Omental fat pad (tissue), 4 donors: ENCODE data around the gene CCDC192. TPM values are rescaled to one million over a fixed set of nuclear protein-coding genes. Genes with fewer than 3 reads are reported as not detected.

ENCODE experiments used
- ATAC-seq: fragments of 150-250 bp; one replicate; pipeline ENCODE4 v1.9.1; 2016; ENCODE audit warnings: mild to moderate bottlenecking, moderate library complexity; ENCODE audit not compliant: low FRiP score
- DNase-seq: peaks from one replicate; pipeline ENCODE4 v3.0.0-alpha.2; 2019; ENCODE audit warnings: low spot score
- total RNA-seq, 4 donors: library from RNA; depleted of rRNA; stranded (reverse); fragments of >200 nt; gene quantifications; one replicate each; pipeline ENCODE4 v1.1.0, GENCODE V29; 2016
- TF ChIP-seq, protein P1 (sequence below), 3 donors: fragments of 450-650 bp; IDR thresholded peaks; one replicate each; pipeline ENCODE4 v1.5.1; 2016 to 2017; ENCODE audit warnings: antibody characterized with exemption in 3 of 3, mild to moderate bottlenecking in 3 of 3, moderate library complexity in 2 of 3

CCDC192 gene
- total RNA-seq, 4 donors from 2014 or later, result 0.56 TPM; not detected in 3

DNA sequence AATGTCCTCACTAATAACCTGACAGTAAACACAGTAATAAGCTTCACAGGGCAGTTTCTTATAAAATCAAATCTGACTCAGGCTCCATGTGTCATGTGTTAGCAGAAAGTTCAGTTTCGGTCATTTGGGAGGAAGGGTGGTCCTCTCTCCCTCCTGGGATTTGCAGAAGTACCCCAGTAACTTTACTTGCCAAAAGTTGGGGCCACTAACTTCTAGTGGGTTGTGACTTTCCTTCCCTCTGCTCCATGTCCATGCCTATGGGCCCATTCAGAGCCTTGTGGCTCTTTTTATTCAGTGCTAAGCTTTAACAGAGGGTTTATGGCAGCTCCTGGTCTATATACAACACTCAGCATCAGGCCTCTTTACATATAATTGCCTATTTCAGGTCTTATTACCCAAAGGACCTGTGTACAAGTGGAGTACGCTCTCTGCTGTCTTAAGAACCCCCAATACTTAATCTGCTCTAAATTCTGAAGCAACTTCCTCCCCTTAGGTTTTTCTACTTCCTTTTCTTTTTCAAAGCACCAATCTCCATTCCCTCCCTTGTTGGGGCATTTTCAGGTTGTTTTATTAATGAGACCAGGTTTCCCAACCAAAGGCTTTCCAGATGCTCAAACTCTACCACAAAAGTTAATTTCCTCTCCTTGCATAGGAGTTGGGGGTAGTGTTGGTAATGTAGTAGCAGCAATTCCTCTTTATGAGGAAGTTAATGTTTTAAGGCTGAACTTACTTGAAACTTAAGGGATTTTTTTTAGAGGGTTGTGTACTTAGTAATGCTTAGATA is 107.7 kb downstream of the CCDC192 start:
- TF ChIP-seq, protein P1, sequence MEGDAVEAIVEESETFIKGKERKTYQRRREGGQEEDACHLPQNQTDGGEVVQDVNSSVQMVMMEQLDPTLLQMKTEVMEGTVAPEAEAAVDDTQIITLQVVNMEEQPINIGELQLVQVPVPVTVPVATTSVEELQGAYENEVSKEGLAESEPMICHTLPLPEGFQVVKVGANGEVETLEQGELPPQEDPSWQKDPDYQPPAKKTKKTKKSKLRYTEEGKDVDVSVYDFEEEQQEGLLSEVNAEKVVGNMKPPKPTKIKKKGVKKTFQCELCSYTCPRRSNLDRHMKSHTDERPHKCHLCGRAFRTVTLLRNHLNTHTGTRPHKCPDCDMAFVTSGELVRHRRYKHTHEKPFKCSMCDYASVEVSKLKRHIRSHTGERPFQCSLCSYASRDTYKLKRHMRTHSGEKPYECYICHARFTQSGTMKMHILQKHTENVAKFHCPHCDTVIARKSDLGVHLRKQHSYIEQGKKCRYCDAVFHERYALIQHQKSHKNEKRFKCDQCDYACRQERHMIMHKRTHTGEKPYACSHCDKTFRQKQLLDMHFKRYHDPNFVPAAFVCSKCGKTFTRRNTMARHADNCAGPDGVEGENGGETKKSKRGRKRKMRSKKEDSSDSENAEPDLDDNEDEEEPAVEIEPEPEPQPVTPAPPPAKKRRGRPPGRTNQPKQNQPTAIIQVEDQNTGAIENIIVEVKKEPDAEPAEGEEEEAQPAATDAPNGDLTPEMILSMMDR (IDR thresholded peaks at IDR 0.05), result no peak
- DNase-seq (no peak), ATAC-seq (no peak)

DNA sequence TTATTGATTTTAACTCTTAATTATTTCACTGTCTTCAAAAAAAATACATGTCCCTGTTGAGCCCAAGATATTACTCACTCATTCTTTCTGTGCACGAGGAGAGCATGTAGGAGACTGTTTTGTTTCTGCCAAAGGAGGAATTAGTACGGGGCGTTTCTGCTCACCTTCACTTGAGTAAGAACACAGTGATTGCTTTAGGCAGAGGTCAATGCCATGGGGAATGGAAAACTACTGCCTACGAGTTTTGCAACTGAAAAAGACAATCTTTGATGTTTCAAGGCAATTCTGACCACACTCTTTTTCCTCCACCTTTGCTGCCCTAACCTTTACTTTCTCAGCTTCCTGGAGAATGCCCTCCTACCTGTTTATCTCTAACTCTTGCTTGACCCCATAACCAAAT is 109.4 kb downstream of the CCDC192 start:
- TF ChIP-seq, protein P1 (IDR thresholded peaks at IDR 0.05), result no peak
- ATAC-seq, result no peak

DNA sequence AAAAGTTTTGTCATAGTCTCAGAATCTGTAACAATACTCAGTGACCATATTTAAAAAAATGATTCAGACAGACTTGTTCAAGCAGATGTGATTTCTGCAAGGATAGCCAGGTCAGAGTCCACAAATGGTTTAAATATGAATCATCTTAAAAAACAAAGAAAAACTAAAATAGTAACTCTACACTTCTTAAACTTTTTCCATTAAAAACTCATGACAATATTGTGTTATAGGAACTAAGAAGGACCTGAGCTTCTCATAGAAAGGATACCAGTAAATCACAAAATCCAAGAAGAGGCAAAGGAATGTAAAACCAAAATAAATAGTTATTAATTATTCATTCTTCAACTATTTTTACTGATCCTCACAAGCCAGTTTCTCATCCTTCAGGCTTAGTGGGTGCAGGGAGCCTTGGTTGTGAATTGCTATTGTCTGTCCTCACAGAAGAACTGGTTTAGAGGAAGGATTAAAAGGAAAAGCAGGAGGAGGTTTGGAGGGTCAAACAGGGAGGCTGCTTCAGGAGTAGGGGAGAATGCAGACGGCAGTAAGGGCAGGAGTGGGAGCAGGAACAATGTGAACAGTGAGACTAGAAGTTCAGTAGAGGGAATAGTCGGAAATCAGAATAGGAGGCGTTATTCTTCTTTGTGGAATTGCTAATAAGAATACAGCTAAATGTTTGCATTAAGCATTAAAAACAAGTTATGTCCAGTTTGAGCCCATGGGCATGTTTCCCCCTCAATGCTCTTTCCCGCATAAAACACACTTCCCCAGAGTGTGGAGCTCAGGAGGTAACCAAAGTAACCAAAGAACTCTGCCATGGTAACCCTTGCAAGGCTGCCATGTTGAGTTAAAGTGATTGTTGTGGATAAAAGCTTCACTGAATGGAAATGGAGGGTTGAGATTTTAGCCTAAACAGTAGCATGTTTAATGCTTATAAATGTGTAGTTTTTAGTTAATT is 110.7 kb downstream of the CCDC192 start:
- no peak for ATAC-seq
- no peak for DNase-seq
- TF ChIP-seq, protein P1 (IDR thresholded peaks at IDR 0.05), result no peak

More for the DNA sequence above, 109.4 kb downstream of the CCDC192 start:
- DNase-seq, result no peak

DNA sequence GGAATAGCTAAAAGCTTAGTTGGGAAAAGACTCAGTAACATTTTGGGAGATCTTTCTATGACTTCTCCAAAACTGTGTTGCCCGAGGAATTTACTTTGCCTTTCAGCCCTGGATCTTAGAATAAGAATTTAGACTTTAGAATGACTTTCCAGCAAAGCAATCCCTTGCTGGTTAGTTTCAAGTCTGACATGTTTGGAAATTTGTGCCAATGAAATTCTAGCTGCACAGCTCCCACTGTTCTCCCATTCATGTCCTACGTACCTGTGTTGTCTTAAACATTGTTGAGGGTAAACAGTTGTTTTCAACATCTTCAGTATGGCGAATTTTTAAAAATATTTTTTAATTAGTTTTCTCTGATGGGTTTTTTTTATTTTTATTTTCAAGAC is 111.4 kb downstream of the CCDC192 start:
- DNase-seq (no peak), ATAC-seq (no peak)
- TF ChIP-seq, protein P1 (IDR thresholded peaks at IDR 0.05), result no peak

DNA sequence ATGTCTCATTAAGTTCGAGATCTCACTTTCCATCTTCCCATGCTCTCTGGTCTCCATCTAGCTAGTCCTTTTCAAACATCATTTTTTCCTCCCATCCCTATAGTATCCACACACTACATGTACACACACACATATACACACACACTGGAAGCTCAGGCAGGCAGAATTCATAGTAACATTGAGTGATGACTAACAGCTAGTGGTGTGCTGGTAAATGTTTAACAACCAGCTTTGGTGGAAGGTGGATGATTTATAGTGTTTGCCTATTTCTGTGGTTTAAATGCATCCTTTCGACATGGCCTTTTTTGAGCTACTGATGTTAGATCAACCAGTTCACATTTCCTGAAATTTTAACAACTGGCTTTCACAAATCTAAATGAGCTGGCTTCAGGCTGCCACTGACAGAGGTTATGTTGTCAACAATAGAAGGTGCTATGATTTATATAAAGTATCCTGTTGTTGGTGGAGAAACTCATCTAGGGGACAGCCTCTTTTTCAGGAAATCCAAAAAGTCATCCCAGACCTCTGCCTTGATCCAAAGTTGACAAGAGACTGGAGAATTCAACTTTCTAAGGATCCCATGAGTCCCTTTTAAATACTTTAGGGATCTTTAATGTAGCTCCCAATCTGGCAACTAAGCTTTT is 117.8 kb downstream of the CCDC192 start:
- ATAC-seq (no peak), DNase-seq (no peak)
- TF ChIP-seq, protein P1 (IDR thresholded peaks at IDR 0.05), result no peak

DNA sequence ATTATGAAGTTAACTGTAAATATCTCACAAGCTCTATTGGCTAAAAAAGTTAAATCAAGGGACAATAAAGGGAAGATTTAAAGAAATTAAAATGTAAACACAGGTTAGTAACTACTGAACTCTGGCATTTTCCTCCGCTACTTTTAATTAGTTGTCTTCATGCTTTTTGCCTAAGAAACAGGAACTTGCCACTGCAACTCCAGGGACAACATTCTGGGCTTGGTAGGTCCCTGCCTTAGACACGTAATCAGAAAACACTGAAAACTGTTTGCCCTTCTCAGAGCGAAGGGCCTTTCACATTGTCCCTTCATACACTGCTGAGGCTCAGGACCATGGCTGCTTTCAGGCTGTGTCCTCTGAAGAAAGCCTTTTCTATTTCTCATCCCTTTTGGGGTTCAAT is 118.7 kb downstream of the CCDC192 start:
- no peak for DNase-seq
- TF ChIP-seq, protein P1 (IDR thresholded peaks at IDR 0.05), result no peak
- no peak for ATAC-seq
